Caco-2 (cell line): Measurements from ENCODE around the gene SCFD1. TPM values are rescaled to one million over a fixed set of nuclear protein-coding genes. Genes with fewer than 3 reads are reported as not detected.
A peak's percentile ranks its signal among the peaks of the same experiment; 100 is the strongest.
"Not testable (repeated sequence)": the region's sequence is repeated elsewhere in the genome, so short reads cannot be mapped to it uniquely, and the experiment has no call there.

Experiments
- BruUV-seq: library from RNA; stranded (reverse); fragments of 400-500 nt; replicated peaks from 2 replicates; lab custom pipeline; 2021; lab: Mats Ljungman, UMichigan
- CTCF ChIA-PET: fragments of 300-600 bp; sonication (Branson Sonifier 250); formaldehyde crosslinking; loops from one replicate; lab custom pipeline; 2022; ENCODE audit warnings: antibody characterized with exemption; lab: Charles Lee
- POLR2A ChIA-PET: fragments of 300-600 bp; sonication (Branson Sonifier 250); formaldehyde crosslinking; loops from one replicate; lab custom pipeline; 2022; ENCODE audit warnings: antibody characterized with exemption; lab: Charles Lee
- DNase-seq, 2 experiments: peaks; one replicate each; pipeline versions ENCODE4 v3.0.0 to v3.0.0-alpha.2; 2020 to 2022
- H3K27me3 ChIP-seq: replicated peaks from 2 replicates; pipeline ENCODE4 v1.6.0; 2011; ENCODE audit warnings: low read length; ENCODE audit not compliant: control insufficient read depth, insufficient read depth
- H3K36me3 ChIP-seq: 2 replicates; pipeline ENCODE4 v1.5.1; 2011; ENCODE audit warnings: low read length; ENCODE audit not compliant: control insufficient read depth, insufficient read depth
- H3K4me1 ChIP-seq: fragments of 250-450 bp; sonication (Bioruptor Pico); 2 replicates; pipeline ENCODE4 v1.5.1; 2020; ENCODE audit warnings: mild to moderate bottlenecking
- H3K4me3 ChIP-seq: 2 replicates; pipeline ENCODE4 v1.5.1; 2011; ENCODE audit warnings: low read depth, mild to moderate bottlenecking, control low read depth, low read length
- H3K9me3 ChIP-seq: fragments of 250-450 bp; sonication (Bioruptor Pico); 2 replicates; pipeline ENCODE4 v1.5.1; 2020; ENCODE audit warnings: mild to moderate bottlenecking, moderate library complexity
- H3K27ac Mint-ChIP-seq: one replicate; pipeline ENCODE4 v1.8.0; 2022; ENCODE audit warnings: mixed read lengths; ENCODE audit not compliant: unreplicated experiment
- H3K27me3 Mint-ChIP-seq: one replicate; pipeline ENCODE4 v1.8.0; 2022; ENCODE audit warnings: mixed read lengths; ENCODE audit not compliant: insufficient read depth, unreplicated experiment
- H3K36me3 Mint-ChIP-seq: one replicate; pipeline ENCODE4 v1.8.0; 2022; ENCODE audit warnings: mild to moderate bottlenecking, mixed read lengths; ENCODE audit not compliant: insufficient read depth, unreplicated experiment
- H3K4me1 Mint-ChIP-seq: one replicate; pipeline ENCODE4 v1.8.0; 2022; ENCODE audit warnings: low read depth, mixed read lengths; ENCODE audit not compliant: unreplicated experiment
- H3K4me3 Mint-ChIP-seq: one replicate; pipeline ENCODE4 v1.8.0; 2022; ENCODE audit warnings: mild to moderate bottlenecking, moderate library complexity, mixed read lengths; ENCODE audit not compliant: unreplicated experiment
- H3K9me3 Mint-ChIP-seq: one replicate; pipeline ENCODE4 v1.8.0; 2022; ENCODE audit warnings: mixed read lengths; ENCODE audit not compliant: unreplicated experiment
- intact Hi-C: fragments of 100-400 bp; cut with micrococcal nuclease; formaldehyde crosslinking; loops from one replicate; pipeline ENCODE4 v1.10.0; 2022; ENCODE audit not compliant: unreplicated experiment
- total RNA-seq: library from RNA; stranded (reverse); gene quantifications from 2 replicates; pipeline ENCODE4 v1.2.3, GENCODE V29; 2022
- TF ChIP-seq, protein P1 (sequence below), 2 experiments: fragments of 200-600 bp in 1 of 2; IDR thresholded peaks; 1 replicate in 1 of 2; 2 replicates in 1 of 2; pipeline versions ENCODE4 v1.5.1 to v1.8.0; 2011 to 2022; ENCODE audit warnings: antibody characterized with exemption in 1 of 2, control low read depth in 1 of 2, inconsistent platforms in 1 of 2, low read depth in 1 of 2, low read length in 1 of 2, mild to moderate bottlenecking in 1 of 2, moderate library complexity in 1 of 2; ENCODE audit not compliant: insufficient read depth in 1 of 2, severe bottlenecking in 1 of 2, unreplicated experiment in 1 of 2

SCFD1 gene
- total RNA-seq, 1 experiment from 2014 or later, result 78.1 TPM

GRCh38 chr14:30690487-30691355 is 68.6 kb downstream of the SCFD1 start:
- H3K4me1 ChIP-seq, intact Hi-C loops, H3K27me3 Mint-ChIP-seq, H3K27me3 ChIP-seq, H3K4me1 Mint-ChIP-seq, H3K36me3 ChIP-seq, H3K9me3 Mint-ChIP-seq, H3K36me3 Mint-ChIP-seq, H3K9me3 ChIP-seq, CTCF ChIA-PET: not testable (repeated sequence)
- peak overlapping the region; percentile 31 for H3K4me3 ChIP-seq
- POLR2A ChIA-PET, result interaction anchor here (0.6 kb wide), 1 partner anchor 1134 kb away, joined by 4 read pairs; no protein-coding TSS in a partner anchor
- Mint-ChIP-seq H3K27ac (peak overlapping the region; percentile 63), H3K4me3 (peak overlapping the region; percentile 49)
- BruUV-seq, result TSS peak; percentile 88
- DNase-seq, result peak; percentile 72 to 74
- TF ChIP-seq, protein P1, sequence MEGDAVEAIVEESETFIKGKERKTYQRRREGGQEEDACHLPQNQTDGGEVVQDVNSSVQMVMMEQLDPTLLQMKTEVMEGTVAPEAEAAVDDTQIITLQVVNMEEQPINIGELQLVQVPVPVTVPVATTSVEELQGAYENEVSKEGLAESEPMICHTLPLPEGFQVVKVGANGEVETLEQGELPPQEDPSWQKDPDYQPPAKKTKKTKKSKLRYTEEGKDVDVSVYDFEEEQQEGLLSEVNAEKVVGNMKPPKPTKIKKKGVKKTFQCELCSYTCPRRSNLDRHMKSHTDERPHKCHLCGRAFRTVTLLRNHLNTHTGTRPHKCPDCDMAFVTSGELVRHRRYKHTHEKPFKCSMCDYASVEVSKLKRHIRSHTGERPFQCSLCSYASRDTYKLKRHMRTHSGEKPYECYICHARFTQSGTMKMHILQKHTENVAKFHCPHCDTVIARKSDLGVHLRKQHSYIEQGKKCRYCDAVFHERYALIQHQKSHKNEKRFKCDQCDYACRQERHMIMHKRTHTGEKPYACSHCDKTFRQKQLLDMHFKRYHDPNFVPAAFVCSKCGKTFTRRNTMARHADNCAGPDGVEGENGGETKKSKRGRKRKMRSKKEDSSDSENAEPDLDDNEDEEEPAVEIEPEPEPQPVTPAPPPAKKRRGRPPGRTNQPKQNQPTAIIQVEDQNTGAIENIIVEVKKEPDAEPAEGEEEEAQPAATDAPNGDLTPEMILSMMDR (IDR thresholded peaks at IDR 0.05; ENCODE audit: insufficient read depth in 1 of 2, low read depth in 1 of 2, low read length in 1 of 2, severe bottlenecking in 1 of 2, unreplicated experiment in 1 of 2), result peak in 1 of 2 experiments; percentile 36

- Mint-ChIP-seq H3K4me3 (no peak overlapping the region), H3K9me3 (no peaks in the 10 kb centered on the region), H3K27me3 (no peaks in the 10 kb centered on the region), H3K27ac (no peak overlapping the region), H3K4me1 (no peaks in the 10 kb centered on the region), H3K36me3 (no peaks in the 10 kb centered on the region)
- Histone ChIP-seq H3K4me3 (no peak overlapping the region), H3K9me3 (no peaks in the 10 kb centered on the region), H3K36me3 (peaks cover 1% of the 10 kb centered on the region; the same call in 1 of the 2 replicates), H3K4me1 (no peaks in the 10 kb centered on the region), H3K27me3 (no peaks in the 10 kb centered on the region)
- POLR2A ChIA-PET, result no interaction called here
- no TSS peak for BruUV-seq
- TF ChIP-seq, protein P1 (IDR thresholded peaks at IDR 0.05; ENCODE audit: insufficient read depth in 1 of 2, low read depth in 1 of 2, low read length in 1 of 2, severe bottlenecking in 1 of 2, unreplicated experiment in 1 of 2), result no peak
- intact Hi-C loops, result no loop called here
- CTCF ChIA-PET, result no interaction called here
- no peak for DNase-seq
These were observed 69.8 kb downstream of the SCFD1 start for GRCh38 chr14:30691751-30692398.

- no peak for DNase-seq
- no peaks in the 10 kb centered on the region for H3K9me3 ChIP-seq
- Mint-ChIP-seq H3K9me3 (no peaks in the 10 kb centered on the region), H3K27me3 (no peaks in the 10 kb centered on the region), H3K27ac (no peak overlapping the region), H3K36me3 (peaks cover 6% of the 10 kb centered on the region), H3K4me1 (no peaks in the 10 kb centered on the region), H3K4me3 (no peak overlapping the region)
- no TSS peak for BruUV-seq
- intact Hi-C loops, result no loop called here
- CTCF ChIA-PET, result interaction anchor here (0.7 kb wide), 1 partner anchor 35 kb away, joined by 3 read pairs; no protein-coding TSS in a partner anchor
- TF ChIP-seq, protein P1 (IDR thresholded peaks at IDR 0.05; ENCODE audit: insufficient read depth in 1 of 2, low read depth in 1 of 2, low read length in 1 of 2, severe bottlenecking in 1 of 2, unreplicated experiment in 1 of 2), result no peak
- no peak overlapping the region for H3K4me3 ChIP-seq
- peaks cover 1% of the 10 kb centered on the region; the same call in 1 of the 2 replicates for H3K36me3 ChIP-seq
- H3K27me3 ChIP-seq, result no peaks in the 10 kb centered on the region
- POLR2A ChIA-PET, result no interaction called here
- no peaks in the 10 kb centered on the region for H3K4me1 ChIP-seq
These were observed 70.5 kb downstream of the SCFD1 start for GRCh38 chr14:30692669-30693068.
